Activated B cell treated with CpG ODN at 0.5 μM for 24 hours (primary cell): ENCODE measurements around the gene ARSB. TPM values are rescaled to one million over a fixed set of nuclear protein-coding genes. Genes with fewer than 3 reads are reported as not detected.

ENCODE experiments used
- ATAC-seq: fragments of 200-7000 bp; cut with Tn5 transposase; one replicate; pipeline ENCODE4 v1.10.0; 2021; ENCODE audit warnings: low read depth, mild to moderate bottlenecking, moderate library complexity
- CTCF ChIA-PET: fragments of 350-600 bp; sonication (Branson Sonifier 250); formaldehyde crosslinking; loops from one replicate; lab custom pipeline; 2021; ENCODE audit warnings: antibody characterized with exemption; lab: Charles Lee
- POLR2A ChIA-PET: fragments of 350-600 bp; sonication (Branson Sonifier 250); formaldehyde crosslinking; loops from one replicate; lab custom pipeline; 2021; ENCODE audit warnings: antibody characterized with exemption; lab: Charles Lee
- DNase-seq: peaks from one replicate; pipeline ENCODE4 v3.0.0; 2022
- H3K27ac Mint-ChIP-seq: one replicate; pipeline ENCODE4 v1.8.0; 2020; ENCODE audit warnings: mixed read lengths
- H3K27me3 Mint-ChIP-seq: one replicate; pipeline ENCODE4 v1.8.0; 2021; ENCODE audit warnings: mixed read lengths
- H3K36me3 Mint-ChIP-seq: one replicate; pipeline ENCODE4 v1.8.0; 2021; ENCODE audit warnings: low read depth, mixed read lengths
- H3K4me1 Mint-ChIP-seq: one replicate; pipeline ENCODE4 v1.8.0; 2021; ENCODE audit warnings: mixed read lengths
- H3K4me3 Mint-ChIP-seq: one replicate; pipeline ENCODE4 v1.8.0; 2020; ENCODE audit warnings: mild to moderate bottlenecking, mixed read lengths
- H3K9me3 Mint-ChIP-seq: one replicate; pipeline ENCODE4 v1.8.0; 2020; ENCODE audit warnings: mixed read lengths
- CTCF ChIP-seq: fragments of 200-600 bp; IDR thresholded peaks from one replicate; pipeline ENCODE4 v1.8.0; 2022; ENCODE audit warnings: antibody characterized with exemption, mild to moderate bottlenecking
- intact Hi-C: fragments of 100-400 bp; cut with micrococcal nuclease; formaldehyde crosslinking; loops from one replicate; pipeline ENCODE4 v1.15.1; 2024
- total RNA-seq: library from RNA; stranded (reverse); gene quantifications from 2 replicates; pipeline ENCODE4 v1.2.3, GENCODE V29; 2022

The ARSB gene
- total RNA-seq, 1 donor from 2014 or later: 15.6 TPM

- ATAC-seq: no peak
- Mint-ChIP-seq H3K9me3 (peaks cover 10% of the 10 kb centered on the region), H3K27ac (no peak overlapping the region), H3K4me1 (peaks cover 18% of the 10 kb centered on the region), H3K4me3 (no peak overlapping the region), H3K27me3 (no peaks in the 10 kb centered on the region), H3K36me3 (peaks cover 19% of the 10 kb centered on the region)
- TF ChIP-seq CTCF: no peak
- intact Hi-C loops: no loop called here
- CTCF ChIA-PET: no interaction called here
- POLR2A ChIA-PET: no interaction called here
- DNase-seq: no peak
Measured at GRCh38 chr5:78801413-78801812, 183.7 kb downstream of the ARSB start.

- ATAC-seq (no peak), DNase-seq (no peak)
- Mint-ChIP-seq H3K9me3 (peaks cover 10% of the 10 kb centered on the region), H3K4me3 (no peak overlapping the region), H3K27me3 (no peaks in the 10 kb centered on the region), H3K27ac (no peak overlapping the region), H3K36me3 (peaks cover 19% of the 10 kb centered on the region), H3K4me1 (peaks cover 27% of the 10 kb centered on the region)
- intact Hi-C loops: no loop called here
- ChIA-PET CTCF (interaction anchor here (1.1 kb wide), 1 partner anchor 166 kb away, joined by 3 read pairs; no protein-coding TSS in a partner anchor), POLR2A (no interaction called here)
- TF ChIP-seq CTCF: no peak
Measured at GRCh38 chr5:78799266-78800017, 185.7 kb downstream of the ARSB start.

- Mint-ChIP-seq H3K4me3 (no peak overlapping the region), H3K27ac (no peak overlapping the region), H3K27me3 (no peaks in the 10 kb centered on the region), H3K9me3 (peaks cover 10% of the 10 kb centered on the region), H3K4me1 (peaks cover 34% of the 10 kb centered on the region), H3K36me3 (peaks cover 19% of the 10 kb centered on the region)
- ChIA-PET CTCF (interaction anchor here (1.1 kb wide), 1 partner anchor 167 kb away, joined by 3 read pairs; no protein-coding TSS in a partner anchor), POLR2A (no interaction called here)
- no peak for TF ChIP-seq CTCF
- DNase-seq (no peak), ATAC-seq (no peak)
- intact Hi-C loops: no loop called here
Measured at GRCh38 chr5:78798673-78799029, 186.5 kb downstream of the ARSB start.

- no peak overlapping the region for H3K27ac Mint-ChIP-seq
- TF ChIP-seq CTCF: no peak
- ATAC-seq (no peak), DNase-seq (no peak)
- H3K4me3 Mint-ChIP-seq: no peak overlapping the region
- peaks cover 39% of the 10 kb centered on the region for H3K4me1 Mint-ChIP-seq
- H3K36me3 Mint-ChIP-seq: peaks cover 19% of the 10 kb centered on the region
- intact Hi-C loops: no loop called here
- H3K27me3 Mint-ChIP-seq: no peaks in the 10 kb centered on the region
- peaks cover 10% of the 10 kb centered on the region for H3K9me3 Mint-ChIP-seq
- POLR2A ChIA-PET: no interaction called here
- CTCF ChIA-PET: interaction anchor here (1.1 kb wide), 1 partner anchor 167 kb away, joined by 3 read pairs; no protein-coding TSS in a partner anchor
Measured at GRCh38 chr5:78797936-78798672, 187.0 kb downstream of the ARSB start.

GRCh38 chr5:78795757-78796156 lies 189.4 kb downstream of the ARSB start:
- DNase-seq (no peak), ATAC-seq (no peak)
- intact Hi-C loops: no loop called here
- peaks cover 63% of the 10 kb centered on the region for H3K4me1 Mint-ChIP-seq
- no peak for TF ChIP-seq CTCF
- H3K36me3 Mint-ChIP-seq: peaks cover 6% of the 10 kb centered on the region
- H3K27me3 Mint-ChIP-seq: no peaks in the 10 kb centered on the region
- no peak overlapping the region for H3K4me3 Mint-ChIP-seq
- peaks cover 3% of the 10 kb centered on the region for H3K9me3 Mint-ChIP-seq
- ChIA-PET POLR2A (no interaction called here), CTCF (interaction anchor here (1.2 kb wide), 1 partner anchor 240 kb away, joined by 3 read pairs; no protein-coding TSS in a partner anchor)
- no peak overlapping the region for H3K27ac Mint-ChIP-seq
